ENCODE measurements around the gene RMND1. TPM values are rescaled to one million over a fixed set of nuclear protein-coding genes. Genes with fewer than 3 reads are reported as not detected.

Gene RMND1
- polyA plus RNA-seq, 1 donor from 2014 or later = 35.3 TPM

DNA sequence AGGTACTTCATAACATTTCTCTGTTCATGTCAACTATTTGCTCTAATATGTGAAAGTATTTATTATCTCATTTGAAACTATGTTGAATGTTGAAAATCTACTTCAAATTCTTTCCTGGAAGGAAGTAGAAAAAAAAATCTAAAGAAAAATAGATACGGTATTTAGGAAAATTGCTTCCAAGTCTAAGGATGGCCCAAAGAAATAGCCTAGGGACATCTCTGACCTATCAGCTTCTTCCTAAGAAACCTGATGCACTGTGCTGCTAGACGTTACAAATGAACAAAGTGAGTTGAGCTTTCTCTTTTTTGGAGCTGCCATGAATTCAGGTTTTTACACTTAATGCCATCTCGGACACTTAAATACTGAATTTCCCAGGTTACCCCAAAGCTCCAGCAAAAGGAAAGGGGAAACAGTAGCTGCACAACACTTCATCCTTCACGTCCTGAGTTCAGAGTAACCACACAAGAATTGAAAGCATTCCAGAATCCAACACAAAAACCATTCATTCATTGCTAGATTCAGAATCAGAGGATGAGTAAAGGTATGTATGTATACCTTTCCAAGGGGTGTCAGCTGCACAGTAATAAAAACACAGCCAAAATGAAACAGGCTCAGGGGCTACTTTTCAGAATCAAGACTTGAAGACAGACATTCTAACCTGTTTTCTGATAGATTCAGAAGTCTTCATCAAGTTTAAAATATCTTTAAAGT is 7.9 kb downstream of the RMND1 start:
- H2AFZ ChIP-seq (ENCODE audit: low read depth, low read length) = no peak overlapping the region
- H3K4me2 ChIP-seq (ENCODE audit: low read length) = no peak overlapping the region
- no peak overlapping the region for H3K9ac ChIP-seq (ENCODE audit: low read length)
- TF ChIP-seq EZH2 (IDR thresholded peaks at IDR 0.05; ENCODE audit: borderline replicate concordance, insufficient read depth, low read length, poor library complexity, severe bottlenecking) = no peak
- TF ChIP-seq POLR2AphosphoS5 (IDR thresholded peaks at IDR 0.05) = no peak
- TF ChIP-seq, protein P1, sequence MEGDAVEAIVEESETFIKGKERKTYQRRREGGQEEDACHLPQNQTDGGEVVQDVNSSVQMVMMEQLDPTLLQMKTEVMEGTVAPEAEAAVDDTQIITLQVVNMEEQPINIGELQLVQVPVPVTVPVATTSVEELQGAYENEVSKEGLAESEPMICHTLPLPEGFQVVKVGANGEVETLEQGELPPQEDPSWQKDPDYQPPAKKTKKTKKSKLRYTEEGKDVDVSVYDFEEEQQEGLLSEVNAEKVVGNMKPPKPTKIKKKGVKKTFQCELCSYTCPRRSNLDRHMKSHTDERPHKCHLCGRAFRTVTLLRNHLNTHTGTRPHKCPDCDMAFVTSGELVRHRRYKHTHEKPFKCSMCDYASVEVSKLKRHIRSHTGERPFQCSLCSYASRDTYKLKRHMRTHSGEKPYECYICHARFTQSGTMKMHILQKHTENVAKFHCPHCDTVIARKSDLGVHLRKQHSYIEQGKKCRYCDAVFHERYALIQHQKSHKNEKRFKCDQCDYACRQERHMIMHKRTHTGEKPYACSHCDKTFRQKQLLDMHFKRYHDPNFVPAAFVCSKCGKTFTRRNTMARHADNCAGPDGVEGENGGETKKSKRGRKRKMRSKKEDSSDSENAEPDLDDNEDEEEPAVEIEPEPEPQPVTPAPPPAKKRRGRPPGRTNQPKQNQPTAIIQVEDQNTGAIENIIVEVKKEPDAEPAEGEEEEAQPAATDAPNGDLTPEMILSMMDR (IDR thresholded peaks at IDR 0.05; ENCODE audit: poor library complexity, severe bottlenecking) = no peak
- no peak for TF ChIP-seq MXI1 (conservative IDR thresholded peaks at IDR 0.05; ENCODE audit: poor library complexity, severe bottlenecking)
- no peak overlapping the region for H3K4me3 ChIP-seq (ENCODE audit: low read length)
- H3K79me2 ChIP-seq (replicated peaks; ENCODE audit: insufficient read depth, low read length) = peaks cover 38% of the 10 kb centered on the region
- no peaks in the 10 kb centered on the region for H4K20me1 ChIP-seq (ENCODE audit: insufficient read depth)
- H3K27ac ChIP-seq (ENCODE audit: low read length) = no peak overlapping the region
- no peaks in the 10 kb centered on the region for H3F3A ChIP-seq (ENCODE audit: insufficient read depth, low read length, poor library complexity, severe bottlenecking)
- H3K36me3 ChIP-seq (ENCODE audit: insufficient read depth, low read length) = no peaks in the 10 kb centered on the region
- H3K9me3 ChIP-seq (ENCODE audit: low read length) = no peaks in the 10 kb centered on the region
- no peaks in the 10 kb centered on the region for H3K9me2 ChIP-seq (ENCODE audit: insufficient read depth, low read length)
- no peaks in the 10 kb centered on the region for H3K27me3 ChIP-seq (ENCODE audit: insufficient read depth, low read depth, low read length)

DNA sequence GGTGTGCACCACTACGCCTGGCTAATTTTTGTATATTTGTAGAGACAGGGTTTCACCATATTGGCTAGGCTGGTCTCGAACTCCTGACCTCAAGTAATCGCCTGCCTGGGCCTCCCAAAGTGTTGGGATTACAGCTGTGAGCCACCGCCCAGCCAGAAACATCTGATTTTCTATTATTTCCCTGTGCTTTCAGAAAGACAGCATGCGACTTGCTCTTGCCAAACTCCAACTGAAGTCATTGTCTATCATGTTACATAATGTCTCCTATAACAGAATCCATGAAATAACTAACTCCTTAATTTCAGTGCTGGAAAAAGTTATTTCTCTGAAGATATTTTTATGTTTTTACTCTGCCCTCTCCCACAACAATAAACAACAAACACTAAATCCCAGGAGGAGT is 8.5 kb downstream of the RMND1 start:
- no peak overlapping the region for H2AFZ ChIP-seq (ENCODE audit: low read depth, low read length)
- no peak for TF ChIP-seq TAF1 (IDR thresholded peaks at IDR 0.05; ENCODE audit: low read depth)
- no peak for TF ChIP-seq EZH2 (IDR thresholded peaks at IDR 0.05; ENCODE audit: borderline replicate concordance, insufficient read depth, low read length, poor library complexity, severe bottlenecking)
- no peak for TF ChIP-seq POLR2AphosphoS5 (IDR thresholded peaks at IDR 0.05)
- TF ChIP-seq, protein P2, sequence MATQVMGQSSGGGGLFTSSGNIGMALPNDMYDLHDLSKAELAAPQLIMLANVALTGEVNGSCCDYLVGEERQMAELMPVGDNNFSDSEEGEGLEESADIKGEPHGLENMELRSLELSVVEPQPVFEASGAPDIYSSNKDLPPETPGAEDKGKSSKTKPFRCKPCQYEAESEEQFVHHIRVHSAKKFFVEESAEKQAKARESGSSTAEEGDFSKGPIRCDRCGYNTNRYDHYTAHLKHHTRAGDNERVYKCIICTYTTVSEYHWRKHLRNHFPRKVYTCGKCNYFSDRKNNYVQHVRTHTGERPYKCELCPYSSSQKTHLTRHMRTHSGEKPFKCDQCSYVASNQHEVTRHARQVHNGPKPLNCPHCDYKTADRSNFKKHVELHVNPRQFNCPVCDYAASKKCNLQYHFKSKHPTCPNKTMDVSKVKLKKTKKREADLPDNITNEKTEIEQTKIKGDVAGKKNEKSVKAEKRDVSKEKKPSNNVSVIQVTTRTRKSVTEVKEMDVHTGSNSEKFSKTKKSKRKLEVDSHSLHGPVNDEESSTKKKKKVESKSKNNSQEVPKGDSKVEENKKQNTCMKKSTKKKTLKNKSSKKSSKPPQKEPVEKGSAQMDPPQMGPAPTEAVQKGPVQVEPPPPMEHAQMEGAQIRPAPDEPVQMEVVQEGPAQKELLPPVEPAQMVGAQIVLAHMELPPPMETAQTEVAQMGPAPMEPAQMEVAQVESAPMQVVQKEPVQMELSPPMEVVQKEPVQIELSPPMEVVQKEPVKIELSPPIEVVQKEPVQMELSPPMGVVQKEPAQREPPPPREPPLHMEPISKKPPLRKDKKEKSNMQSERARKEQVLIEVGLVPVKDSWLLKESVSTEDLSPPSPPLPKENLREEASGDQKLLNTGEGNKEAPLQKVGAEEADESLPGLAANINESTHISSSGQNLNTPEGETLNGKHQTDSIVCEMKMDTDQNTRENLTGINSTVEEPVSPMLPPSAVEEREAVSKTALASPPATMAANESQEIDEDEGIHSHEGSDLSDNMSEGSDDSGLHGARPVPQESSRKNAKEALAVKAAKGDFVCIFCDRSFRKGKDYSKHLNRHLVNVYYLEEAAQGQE (IDR thresholded peaks at IDR 0.05; ENCODE audit: borderline replicate concordance) = no peak
- TF ChIP-seq SMC3 (conservative IDR thresholded peaks at IDR 0.05; ENCODE audit: poor library complexity) = no peak
- no peak for TF ChIP-seq RAD21 (conservative IDR thresholded peaks at IDR 0.05)
- no peak for TF ChIP-seq MXI1 (conservative IDR thresholded peaks at IDR 0.05; ENCODE audit: poor library complexity, severe bottlenecking)
- TF ChIP-seq EP300 (conservative IDR thresholded peaks at IDR 0.05; ENCODE audit: poor library complexity, severe bottlenecking) = no peak
- TF ChIP-seq, protein P1 (IDR thresholded peaks at IDR 0.05; ENCODE audit: poor library complexity, severe bottlenecking) = no peak
- H4K20me1 ChIP-seq (ENCODE audit: insufficient read depth) = no peaks in the 10 kb centered on the region
- no peaks in the 10 kb centered on the region for H3K36me3 ChIP-seq (ENCODE audit: insufficient read depth, low read length)
- H3K4me2 ChIP-seq (ENCODE audit: low read length) = no peak overlapping the region
- no peaks in the 10 kb centered on the region for H3F3A ChIP-seq (ENCODE audit: insufficient read depth, low read length, poor library complexity, severe bottlenecking)
- H3K27me3 ChIP-seq (ENCODE audit: insufficient read depth, low read depth, low read length) = no peaks in the 10 kb centered on the region
- H3K9me3 ChIP-seq (ENCODE audit: low read length) = no peaks in the 10 kb centered on the region
- H3K79me2 ChIP-seq (replicated peaks; ENCODE audit: insufficient read depth, low read length) = peaks cover 37% of the 10 kb centered on the region
- no peaks in the 10 kb centered on the region for H3K9me2 ChIP-seq (ENCODE audit: insufficient read depth, low read length)
- H3K4me3 ChIP-seq (ENCODE audit: low read length) = no peak overlapping the region
- no peak overlapping the region for H3K9ac ChIP-seq (ENCODE audit: low read length)
- no peak overlapping the region for H3K27ac ChIP-seq (ENCODE audit: low read length)
